Colonic mucosa (tissue), 4 donors: ENCODE results near the gene FAM25G. TPM values are rescaled to one million over a fixed set of nuclear protein-coding genes. Genes with fewer than 3 reads are reported as not detected.

Experiments
- DNase-seq: peaks from one replicate; pipeline ENCODE4 v3.0.0-alpha.2; 2020
- H3K27ac ChIP-seq: fragments of 200-600 bp; one replicate; pipeline ENCODE4 v1.8.0; 2021
- H3K27me3 ChIP-seq: fragments of 200-600 bp; one replicate; pipeline ENCODE4 v1.8.0; 2021
- H3K36me3 ChIP-seq: fragments of 200-600 bp; one replicate; pipeline ENCODE4 v1.8.0; 2021
- H3K4me1 ChIP-seq: fragments of 200-600 bp; one replicate; pipeline ENCODE4 v1.8.0; 2021; ENCODE audit warnings: mild to moderate bottlenecking
- H3K4me3 ChIP-seq: fragments of 200-600 bp; one replicate; pipeline ENCODE4 v1.8.0; 2021
- H3K9ac ChIP-seq, 2 donors: one replicate each; pipeline ENCODE4 v1.7.0; 2013; ENCODE audit warnings: control low read depth in 2 of 2, low read depth in 2 of 2, low read length in 2 of 2
- H3K9me3 ChIP-seq: fragments of 200-600 bp; one replicate; pipeline ENCODE4 v1.8.0; 2021
- CTCF ChIP-seq: fragments of 200-600 bp; IDR thresholded peaks from one replicate; pipeline ENCODE4 v1.8.0; 2022; ENCODE audit warnings: antibody characterized with exemption, mild to moderate bottlenecking
- intact Hi-C: fragments of 100-400 bp; cut with DNase I; formaldehyde crosslinking; loops from one replicate; pipeline ENCODE4 v1.14.1; 2022
- total RNA-seq, 2 donors: library from RNA; stranded (reverse); fragmentation: NEBNext Ultra II Directional in 1 of 2; extraction: Animal tissue kit (Norgen Biotek cat#: 25700) in 1 of 2; gene quantifications; one replicate each; pipeline ENCODE4 v1.2.1, GENCODE V29; 2021
- donor health status: healthy.
- donor health status: DM: no; HTN: no; CAD: no.
- donor health status: DM: no; HTN: no; CAD: no.

Gene FAM25G
- total RNA-seq, 2 donors from 2014 or later = 0.98 TPM; not detected in 1

- H3K9ac ChIP-seq = no peak overlapping the region
- intact Hi-C loops = no loop called here
- TF ChIP-seq CTCF = no peak
These were observed 51.3 kb downstream of the FAM25G start for GRCh38 chr10:47440207-47440606.

GRCh38 chr10:47438857-47439474, 52.5 kb downstream of the FAM25G start:
- Histone ChIP-seq H3K27me3 (no peaks in the 10 kb centered on the region), H3K27ac (no peak overlapping the region), H3K9me3 (no peaks in the 10 kb centered on the region), H3K9ac (no peak overlapping the region), H3K36me3 (no peaks in the 10 kb centered on the region), H3K4me3 (no peak overlapping the region), H3K4me1 (no peaks in the 10 kb centered on the region)
- DNase-seq = peak; percentile 60
- intact Hi-C loops = no loop called here
- TF ChIP-seq CTCF = peak; percentile 57

More at GRCh38 chr10:47440207-47440606, 51.3 kb downstream of the FAM25G start:
- no peaks in the 10 kb centered on the region for H3K9me3 ChIP-seq
- no peaks in the 10 kb centered on the region for H3K4me1 ChIP-seq
- H3K27ac ChIP-seq = no peak overlapping the region
- H3K36me3 ChIP-seq = no peaks in the 10 kb centered on the region
- no peak for DNase-seq
- H3K4me3 ChIP-seq = no peak overlapping the region
- H3K27me3 ChIP-seq = no peaks in the 10 kb centered on the region

Other genes starting within 250 kb of the FAM25G start
- gene GDF10, start 191.5 kb downstream of the FAM25G start, total RNA-seq = under 1 TPM; 0.10 to 0.37 TPM
- not detected for gene GDF2, start 169.2 kb downstream of the FAM25G start, total RNA-seq
- not detected for gene RBP3, start 143.3 kb downstream of the FAM25G start, total RNA-seq
- gene ZNF488, start 107.4 kb downstream of the FAM25G start, total RNA-seq = 1 to 10 TPM; 1.3 to 4.1 TPM
- gene ANXA8, start 7.6 kb downstream of the FAM25G start, total RNA-seq = not detected
- 1 to 10 TPM; 6.7 to 8.1 TPM for gene AGAP9, start 31.9 kb upstream of the FAM25G start, total RNA-seq